ENCODE results near the gene VPS18.

Gene VPS18

DNA sequence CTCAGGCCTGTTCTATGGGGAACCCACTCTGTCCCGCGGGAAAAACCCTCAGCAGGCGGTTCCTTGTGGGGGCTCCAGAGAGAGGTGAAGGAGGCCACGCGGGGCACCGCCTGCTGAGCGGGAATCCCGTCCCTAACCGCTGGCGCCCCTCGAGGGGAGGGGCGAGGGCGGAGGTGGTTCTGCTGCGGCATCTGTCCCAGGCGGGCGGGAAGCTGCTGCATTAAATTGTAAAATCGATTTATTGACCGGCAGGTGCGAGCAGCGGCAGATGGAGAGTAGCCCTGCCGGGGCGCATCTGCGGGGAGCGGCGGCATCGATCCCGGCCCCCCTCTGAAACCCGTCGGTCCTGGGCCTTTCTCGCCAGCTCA lies 31.2 kb downstream of the VPS18 start:
- peak in 2 of 3 experiments; percentile 49 to 70 for DNase-seq

DNA sequence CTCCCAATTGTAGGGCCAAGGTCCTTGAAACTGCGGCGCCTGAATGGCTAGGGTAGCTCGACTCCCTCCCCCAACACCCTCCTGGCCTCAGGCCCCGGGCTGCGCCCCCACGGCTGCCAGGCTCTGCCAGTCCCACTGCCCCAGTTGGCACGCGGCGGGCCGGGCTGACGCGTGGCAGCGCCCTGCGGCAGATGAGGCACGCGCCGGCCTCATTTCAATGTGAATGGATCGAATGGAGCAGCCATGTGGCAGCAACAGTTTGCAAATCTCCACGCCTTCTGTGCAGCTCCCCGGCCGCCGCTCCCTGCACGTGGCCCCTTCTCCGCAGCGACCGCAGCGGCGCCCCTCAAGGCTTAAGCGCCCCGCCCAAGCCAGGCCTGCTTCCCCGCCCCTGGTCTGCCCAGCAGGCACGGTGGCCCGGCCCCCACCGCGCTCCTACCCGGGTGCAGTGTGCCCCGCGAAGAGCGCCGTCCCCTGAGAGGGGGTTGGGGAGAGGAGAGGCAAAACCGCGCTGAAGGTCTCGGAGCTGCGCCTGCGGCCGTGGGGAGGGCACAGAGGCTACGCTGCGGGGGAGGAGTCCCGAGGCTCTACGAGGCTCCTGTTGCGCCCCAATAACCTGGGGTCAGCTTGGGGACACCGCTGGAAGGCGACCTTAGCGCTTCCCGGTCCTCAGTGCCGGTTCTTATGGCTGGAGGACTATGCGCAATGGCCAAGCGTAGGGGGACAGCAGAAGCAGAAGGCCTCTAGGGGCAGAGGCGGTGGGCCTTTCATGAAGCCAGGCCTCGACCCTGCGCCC lies 31.8 kb downstream of the VPS18 start:
- DNase-seq, result peak; percentile 49 to 71 (median 70)

DNA sequence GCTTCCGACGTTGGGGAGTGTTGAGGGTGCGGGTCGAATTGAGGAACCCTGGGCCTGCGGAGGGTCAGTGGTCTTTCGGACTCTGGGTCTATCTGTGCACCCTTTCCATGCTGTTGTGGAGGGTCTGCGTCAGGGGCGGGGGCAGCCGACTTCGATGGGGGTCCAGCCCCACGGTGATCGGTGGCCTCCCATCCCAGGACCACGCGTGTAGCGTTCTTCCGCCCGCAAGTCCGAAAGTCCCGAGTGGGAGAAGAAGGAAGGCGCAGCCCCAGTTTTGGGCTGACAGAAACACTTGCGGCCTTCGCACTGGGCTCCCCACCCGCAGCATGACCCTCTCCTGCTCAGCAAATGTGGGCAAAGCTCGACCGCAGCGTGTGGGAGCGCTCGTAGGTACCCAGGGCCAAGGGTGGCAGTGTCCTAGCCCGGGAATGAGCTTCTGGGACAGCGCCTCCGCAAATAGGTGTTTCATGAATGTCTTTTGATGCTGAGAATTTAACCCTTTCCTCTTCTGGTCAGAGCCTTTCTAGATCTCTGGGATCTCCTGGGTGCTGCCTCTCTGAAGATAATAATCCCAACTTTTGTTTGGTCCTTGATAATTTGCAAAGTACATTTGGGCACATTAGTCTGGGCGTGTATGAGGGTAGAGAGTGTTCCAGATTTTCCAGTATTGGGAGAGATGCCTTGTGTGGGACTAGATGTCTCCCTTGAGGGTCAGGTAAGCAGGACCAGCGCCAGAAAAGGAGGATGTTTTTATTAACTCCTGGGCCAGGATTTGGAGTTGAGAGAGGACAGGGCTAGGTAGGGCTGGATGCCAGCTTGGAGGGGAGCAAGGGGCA lies 32.6 kb downstream of the VPS18 start:
- no peak for DNase-seq

DNA sequence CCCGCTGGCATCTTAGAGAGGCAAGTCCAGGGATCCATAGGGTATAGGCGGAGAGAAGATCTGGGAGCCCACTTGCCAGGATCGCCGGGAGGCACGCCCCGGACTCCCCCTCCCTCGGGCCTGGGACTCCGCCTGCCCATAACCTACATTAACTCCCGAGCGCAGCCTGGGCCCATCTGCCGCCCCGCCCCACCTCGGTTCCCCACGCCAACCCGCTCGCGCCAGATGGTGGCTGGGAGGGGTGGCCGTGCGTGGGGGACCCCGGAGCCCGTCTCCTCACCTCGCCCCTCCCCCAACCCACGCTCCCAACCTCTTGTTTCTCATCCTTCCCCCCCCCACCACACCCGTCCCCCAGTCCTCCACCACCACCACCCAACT lies 33.2 kb downstream of the VPS18 start:
- peak; percentile 26 to 65 (median 43) for DNase-seq

GRCh38 chr15:40927873-40928806 lies 33.9 kb downstream of the VPS18 start:
- peak; percentile 76 to 90 (median 83) for DNase-seq

DNA sequence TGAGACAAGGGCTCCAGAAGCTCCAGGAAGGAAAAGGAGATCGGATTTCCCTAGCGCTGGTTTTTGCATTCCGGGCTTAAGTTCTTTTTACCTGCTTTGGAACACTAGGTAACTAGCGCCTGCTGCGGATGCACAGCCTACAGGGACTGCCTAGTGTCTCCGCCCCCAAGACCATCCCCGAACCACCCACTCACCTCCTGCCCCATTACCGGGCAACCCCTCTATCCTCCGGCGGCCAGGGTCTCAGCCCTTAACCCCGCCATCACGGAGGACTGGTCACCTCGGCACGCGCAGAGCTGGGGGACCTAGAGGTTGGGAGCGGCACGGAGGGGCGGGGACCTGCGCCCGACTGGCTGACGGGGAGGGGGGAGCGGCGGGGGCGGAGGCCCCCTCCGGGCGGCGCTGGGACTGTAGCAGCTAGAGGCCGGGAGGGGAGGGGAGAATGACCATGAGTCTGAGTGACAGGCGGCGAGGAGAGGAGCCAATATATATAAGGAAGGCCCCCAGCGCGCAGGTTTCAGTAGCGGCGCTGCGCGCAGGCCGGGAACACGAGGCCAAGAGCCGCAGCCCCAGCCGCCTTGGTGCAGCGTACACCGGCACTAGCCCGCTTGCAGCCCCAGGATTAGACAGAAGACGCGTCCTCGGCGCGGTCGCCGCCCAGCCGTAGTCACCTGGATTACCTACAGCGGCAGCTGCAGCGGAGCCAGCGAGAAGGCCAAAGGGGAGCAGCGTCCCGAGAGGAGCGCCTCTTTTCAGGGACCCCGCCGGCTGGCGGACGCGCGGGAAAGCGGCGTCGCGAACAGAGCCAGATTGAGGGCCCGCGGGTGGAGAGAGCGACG lies 34.8 kb downstream of the VPS18 start, which contains the start of gene DLL4:
DLL4 (plus strand) TSS at position 520 of the 839 bp plus-strand sequence. CDS start 329 bp downstream, outside the sequence.
- DNase-seq, result peak; percentile 78 to 91 (median 86)

- peak in 2 of 3 experiments; percentile 75 to 78 for DNase-seq
Measured at GRCh38 chr15:40929660-40930429, 35.6 kb downstream of the VPS18 start.

DNA sequence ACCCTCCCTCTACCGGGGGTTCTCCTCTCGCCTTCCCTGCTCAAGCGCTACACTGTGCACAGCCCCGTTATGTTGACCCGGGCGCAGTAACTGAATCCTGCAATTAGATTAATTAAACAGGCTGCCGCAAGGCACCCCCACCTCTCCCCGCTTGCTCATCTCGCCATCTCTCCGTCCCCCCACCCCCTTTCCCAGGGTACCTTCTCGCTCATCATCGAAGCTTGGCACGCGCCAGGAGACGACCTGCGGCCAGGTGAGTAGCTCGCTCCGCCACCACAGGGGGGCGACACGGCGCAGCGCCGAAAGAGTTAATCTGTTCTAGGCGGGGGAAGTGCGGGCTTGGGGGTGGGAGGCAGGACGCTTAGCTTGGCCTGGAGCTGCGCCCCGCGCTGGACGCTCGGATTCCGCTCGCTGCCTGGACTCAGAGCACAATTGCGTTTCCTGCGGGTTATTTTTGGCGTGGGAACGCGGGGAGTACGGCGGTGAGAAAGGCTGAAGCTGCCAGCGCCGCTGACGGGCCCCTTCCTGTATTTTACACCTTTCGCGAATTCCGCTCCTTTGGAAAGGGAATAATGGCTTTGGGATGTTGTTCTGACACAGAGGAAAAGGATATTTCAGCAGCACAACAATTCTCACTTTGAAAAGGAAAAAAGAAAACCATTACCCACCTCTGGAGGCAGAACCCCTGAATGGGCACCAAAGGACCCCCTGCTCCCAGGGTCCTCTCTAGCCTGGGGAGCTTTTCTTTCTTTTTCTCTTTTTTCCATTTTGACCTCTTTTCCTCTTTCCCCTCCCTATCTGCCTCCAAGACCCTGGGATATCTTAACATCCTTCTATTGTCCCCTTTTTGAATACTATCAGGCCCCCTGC lies 36.4 kb downstream of the VPS18 start:
- peak; percentile 43 to 80 (median 65) for DNase-seq

DNA sequence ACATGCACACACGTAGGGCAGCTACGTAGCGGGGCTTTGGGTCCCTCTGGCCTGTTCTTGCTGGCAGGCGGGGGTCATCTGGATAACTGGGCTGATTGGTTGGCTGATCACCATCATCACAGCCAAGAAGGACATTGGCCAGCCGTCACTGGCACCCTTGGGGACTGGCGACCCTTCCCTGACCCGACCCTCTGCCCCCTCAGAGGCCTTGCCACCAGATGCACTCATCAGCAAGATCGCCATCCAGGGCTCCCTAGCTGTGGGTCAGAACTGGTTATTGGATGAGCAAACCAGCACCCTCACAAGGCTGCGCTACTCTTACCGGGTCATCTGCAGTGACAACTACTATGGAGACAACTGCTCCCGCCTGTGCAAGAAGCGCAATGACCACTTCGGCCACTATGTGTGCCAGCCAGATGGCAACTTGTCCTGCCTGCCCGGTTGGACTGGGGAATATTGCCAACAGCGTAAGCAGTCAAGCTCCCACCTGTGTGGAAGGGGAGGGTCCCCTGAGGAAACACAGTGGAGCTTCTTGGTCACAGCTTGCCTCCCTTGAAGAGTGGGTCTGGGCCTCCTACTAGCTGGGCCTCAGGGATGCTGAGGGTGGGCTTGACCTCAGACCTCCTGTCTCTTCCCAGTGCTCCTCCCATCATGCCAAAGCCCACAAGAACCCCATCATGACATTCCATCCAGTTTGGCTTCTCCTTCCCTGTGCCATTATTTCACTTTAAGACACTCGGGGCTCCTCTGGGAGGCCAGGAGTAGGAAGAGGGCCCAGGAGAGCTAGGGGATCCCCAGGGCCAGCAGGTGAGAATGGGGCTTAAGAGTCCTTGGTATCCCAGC lies 37.3 kb downstream of the VPS18 start:
- DNase-seq, result no peak

DNA sequence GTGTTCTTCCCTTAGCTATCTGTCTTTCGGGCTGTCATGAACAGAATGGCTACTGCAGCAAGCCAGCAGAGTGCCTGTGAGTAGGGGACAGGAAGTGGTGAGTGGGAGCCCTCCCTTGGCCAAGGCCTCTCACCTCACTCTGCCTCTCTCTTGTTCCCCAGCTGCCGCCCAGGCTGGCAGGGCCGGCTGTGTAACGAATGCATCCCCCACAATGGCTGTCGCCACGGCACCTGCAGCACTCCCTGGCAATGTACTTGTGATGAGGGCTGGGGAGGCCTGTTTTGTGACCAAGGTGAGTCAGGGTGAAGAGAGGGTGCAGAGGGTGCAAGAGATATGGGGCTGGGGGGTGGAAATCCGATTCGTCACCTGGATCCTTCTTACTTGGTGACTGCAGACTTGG lies 37.9 kb downstream of the VPS18 start:
- peak; percentile 6 to 49 (median 17) for DNase-seq

DNA sequence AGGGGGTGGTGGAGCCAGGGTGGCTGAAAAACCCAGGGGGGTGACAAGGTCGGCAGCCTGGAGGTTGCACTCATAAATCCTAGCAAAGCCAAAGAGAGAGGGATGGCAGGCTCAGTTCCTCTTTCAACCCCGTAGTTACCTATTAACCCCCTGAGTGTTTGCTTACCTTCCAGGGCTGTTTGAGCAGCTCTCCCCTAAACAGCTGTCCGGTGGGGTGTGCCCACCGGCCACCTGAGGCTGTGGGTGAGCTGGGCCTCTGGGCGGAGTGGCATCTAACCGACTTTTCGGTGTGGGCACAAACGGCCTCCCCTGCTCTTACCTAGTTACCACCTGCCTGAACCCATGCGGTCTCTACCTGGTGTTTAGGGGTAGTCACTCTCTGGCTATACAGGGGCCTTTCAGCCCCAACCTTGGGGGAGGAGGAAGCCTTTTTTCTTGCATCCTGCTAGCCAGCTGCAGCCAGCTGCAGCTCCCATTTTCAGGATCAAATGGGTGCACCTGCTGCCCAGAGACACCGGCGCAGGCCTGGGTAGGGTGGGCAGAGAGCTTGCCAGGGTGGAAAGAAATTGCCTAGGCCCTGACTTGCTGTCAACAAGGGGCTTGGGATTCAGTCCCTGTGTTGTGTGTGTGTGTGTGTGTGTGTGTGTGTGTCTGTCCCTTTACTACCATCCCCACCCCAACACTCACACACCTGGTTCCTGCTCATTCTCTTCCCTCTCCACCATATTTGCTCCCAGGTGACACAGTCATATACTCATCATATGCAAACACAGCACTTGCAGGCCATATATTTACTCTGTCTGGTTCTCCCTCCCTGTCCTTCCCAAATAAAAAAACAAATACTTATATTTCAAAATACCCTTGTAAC lies 38.6 kb downstream of the VPS18 start:
- DNase-seq, result peak in 2 of 3 experiments; percentile 40 to 59

DNA sequence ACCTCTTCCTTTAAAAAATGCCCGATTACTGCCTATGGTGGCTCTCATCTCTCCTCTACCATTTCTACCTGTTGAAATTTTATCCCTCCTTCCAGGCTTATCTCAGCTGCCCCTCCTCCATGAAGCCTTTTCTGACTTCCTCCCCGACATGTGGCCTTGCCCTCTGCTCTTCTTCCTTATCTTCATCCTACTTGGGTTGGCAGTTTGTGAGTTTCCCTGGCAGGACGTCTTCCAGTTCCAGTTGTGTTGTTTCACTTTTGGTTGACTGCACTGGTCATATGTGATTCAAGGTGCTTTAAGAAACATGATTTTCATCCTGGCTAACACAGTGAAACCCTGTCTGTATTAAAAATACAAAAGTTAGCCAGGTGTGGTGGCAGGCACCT lies 39.3 kb downstream of the VPS18 start:
- no peak for DNase-seq

DNA sequence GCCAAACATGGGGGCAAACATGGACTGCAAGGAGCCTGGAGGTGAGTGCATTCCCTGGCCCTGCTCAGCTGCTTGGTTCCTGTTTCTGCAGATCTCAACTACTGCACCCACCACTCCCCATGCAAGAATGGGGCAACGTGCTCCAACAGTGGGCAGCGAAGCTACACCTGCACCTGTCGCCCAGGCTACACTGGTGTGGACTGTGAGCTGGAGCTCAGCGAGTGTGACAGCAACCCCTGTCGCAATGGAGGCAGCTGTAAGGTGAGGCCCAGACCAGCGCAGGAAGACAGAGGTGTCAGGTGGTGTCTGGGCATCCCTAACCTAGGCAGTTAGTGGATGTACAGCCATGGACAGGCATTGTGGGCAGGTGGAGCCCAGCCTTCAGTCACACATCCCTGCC lies 40.2 kb downstream of the VPS18 start:
- no peak for DNase-seq

DNA sequence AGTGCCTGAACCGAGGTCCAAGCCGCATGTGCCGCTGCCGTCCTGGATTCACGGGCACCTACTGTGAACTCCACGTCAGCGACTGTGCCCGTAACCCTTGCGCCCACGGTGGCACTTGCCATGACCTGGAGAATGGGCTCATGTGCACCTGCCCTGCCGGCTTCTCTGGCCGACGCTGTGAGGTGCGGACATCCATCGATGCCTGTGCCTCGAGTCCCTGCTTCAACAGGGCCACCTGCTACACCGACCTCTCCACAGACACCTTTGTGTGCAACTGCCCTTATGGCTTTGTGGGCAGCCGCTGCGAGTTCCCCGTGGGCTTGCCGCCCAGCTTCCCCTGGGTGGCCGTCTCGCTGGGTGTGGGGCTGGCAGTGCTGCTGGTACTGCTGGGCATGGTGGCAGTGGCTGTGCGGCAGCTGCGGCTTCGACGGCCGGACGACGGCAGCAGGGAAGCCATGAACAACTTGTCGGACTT lies 42.0 kb downstream of the VPS18 start:
- no peak for DNase-seq

DNA sequence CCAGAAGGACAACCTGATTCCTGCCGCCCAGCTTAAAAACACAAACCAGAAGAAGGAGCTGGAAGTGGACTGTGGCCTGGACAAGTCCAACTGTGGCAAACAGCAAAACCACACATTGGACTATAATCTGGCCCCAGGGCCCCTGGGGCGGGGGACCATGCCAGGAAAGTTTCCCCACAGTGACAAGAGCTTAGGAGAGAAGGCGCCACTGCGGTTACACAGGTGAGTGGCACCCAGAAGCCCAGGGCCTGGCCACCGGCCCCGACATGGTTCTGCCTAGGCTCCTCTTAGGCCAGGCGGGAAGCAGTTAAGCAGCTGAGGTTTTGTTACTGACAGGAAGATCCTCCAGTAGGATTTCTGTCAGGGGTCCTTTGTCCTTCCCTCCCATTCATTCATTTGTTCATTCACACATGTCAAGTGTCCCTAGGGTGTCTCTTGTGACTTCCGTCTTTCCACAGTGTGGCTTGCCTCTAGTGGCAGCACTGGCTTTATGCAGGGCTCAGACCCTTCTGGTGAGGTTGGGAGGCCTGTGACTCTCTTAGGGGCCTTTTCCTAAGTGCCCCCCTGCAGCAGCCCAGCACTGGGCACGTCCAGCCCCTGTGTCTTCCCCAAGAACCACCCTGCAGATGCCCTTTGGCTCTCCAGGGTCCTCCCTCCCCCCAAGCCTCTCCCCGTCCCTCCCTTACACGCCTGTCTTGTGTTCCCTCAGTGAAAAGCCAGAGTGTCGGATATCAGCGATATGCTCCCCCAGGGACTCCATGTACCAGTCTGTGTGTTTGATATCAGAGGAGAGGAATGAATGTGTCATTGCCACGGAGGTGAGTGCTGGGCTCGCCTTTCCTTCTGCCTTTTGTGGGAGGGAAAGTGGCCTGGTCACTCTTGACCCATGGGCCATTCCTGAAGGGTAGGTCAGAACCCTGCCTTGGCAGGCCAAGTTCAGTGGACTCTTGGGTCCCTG lies 42.7 kb downstream of the VPS18 start:
- DNase-seq, result peak in 1 of 3 experiments; percentile 66

DNA sequence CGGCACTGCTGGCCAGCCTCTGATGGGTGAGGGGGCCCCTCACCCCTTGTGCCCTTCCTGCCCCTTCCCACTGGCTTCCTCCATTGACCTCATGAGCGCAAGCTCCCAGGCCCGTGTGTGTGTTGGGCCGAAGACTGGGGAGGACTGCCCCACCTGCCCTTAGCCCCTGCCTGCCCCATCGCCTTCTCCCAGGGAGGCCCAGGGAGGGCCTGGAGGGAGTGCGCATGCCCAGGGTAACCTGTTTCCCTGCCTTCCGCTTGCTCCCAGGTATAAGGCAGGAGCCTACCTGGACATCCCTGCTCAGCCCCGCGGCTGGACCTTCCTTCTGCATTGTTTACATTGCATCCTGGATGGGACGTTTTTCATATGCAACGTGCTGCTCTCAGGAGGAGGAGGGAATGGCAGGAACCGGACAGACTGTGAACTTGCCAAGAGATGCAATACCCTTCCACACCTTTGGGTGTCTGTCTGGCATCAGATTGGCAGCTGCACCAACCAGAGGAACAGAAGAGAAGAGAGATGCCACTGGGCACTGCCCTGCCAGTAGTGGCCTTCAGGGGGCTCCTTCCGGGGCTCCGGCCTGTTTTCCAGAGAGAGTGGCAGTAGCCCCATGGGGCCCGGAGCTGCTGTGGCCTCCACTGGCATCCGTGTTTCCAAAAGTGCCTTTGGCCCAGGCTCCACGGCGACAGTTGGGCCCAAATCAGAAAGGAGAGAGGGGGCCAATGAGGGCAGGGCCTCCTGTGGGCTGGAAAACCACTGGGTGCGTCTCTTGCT lies 43.7 kb downstream of the VPS18 start:
- peak in 1 of 3 experiments; percentile 10 for DNase-seq
